ENCODE results near the gene G6PC1.
"Not testable (repeated sequence)": the region's sequence is repeated elsewhere in the genome, so short reads cannot be mapped to it uniquely, and the experiment has no call there.

The G6PC1 gene

DNA sequence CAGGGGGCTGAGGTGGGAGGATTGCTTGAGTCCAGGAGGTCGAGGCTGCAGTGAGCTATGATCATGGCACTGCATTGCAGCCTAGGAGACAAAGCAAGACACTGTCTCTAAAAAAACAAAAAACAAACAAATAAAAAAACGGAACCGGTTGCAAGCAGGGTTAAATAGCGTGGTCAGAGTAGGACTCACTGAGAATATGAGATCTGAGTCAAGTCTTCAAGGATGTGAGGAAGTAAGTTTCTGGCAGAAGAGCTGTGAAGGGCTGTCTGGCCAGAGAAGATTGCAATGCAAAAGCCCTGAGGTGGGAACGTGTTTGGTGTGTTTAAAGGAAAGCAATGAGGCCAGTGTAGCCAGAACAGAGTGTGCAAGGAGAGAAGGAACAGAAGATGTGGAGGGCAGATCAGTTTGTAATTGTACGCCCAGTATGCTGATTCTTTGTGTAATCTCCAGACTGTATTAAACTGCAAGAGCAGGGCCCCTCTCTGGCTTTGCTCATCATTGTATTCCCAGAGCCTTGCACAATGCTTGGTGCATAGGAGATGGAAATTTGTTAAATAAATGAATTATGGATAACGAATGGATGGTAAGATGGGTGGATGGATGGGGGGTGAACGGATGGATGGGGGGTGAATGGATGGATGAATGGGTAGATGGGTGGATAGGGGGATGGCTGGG is 6.3 kb downstream of the G6PC1 start:
- no peaks in the 10 kb centered on the region for H3K4me1 Mint-ChIP-seq (ENCODE audit: low read depth)
- H3K27ac Mint-ChIP-seq, result no peak overlapping the region
- peaks cover 25% of the 10 kb centered on the region for H3K27me3 Mint-ChIP-seq
- no peak for DNase-seq
- no peak overlapping the region for H3K4me3 Mint-ChIP-seq
- H3K36me3 Mint-ChIP-seq (ENCODE audit: low read depth), result no peaks in the 10 kb centered on the region
- H3K9me3 Mint-ChIP-seq, result no peaks in the 10 kb centered on the region

GRCh38 chr17:42908872-42909700 is 8.5 kb downstream of the G6PC1 start:
- H3K27ac Mint-ChIP-seq, result no peak overlapping the region
- peaks cover 18% of the 10 kb centered on the region for H3K27me3 Mint-ChIP-seq
- H3K4me1 Mint-ChIP-seq (ENCODE audit: low read depth), result no peaks in the 10 kb centered on the region
- no peak for DNase-seq
- no peak overlapping the region for H3K4me3 Mint-ChIP-seq
- no peaks in the 10 kb centered on the region for H3K9me3 Mint-ChIP-seq
- H3K36me3 Mint-ChIP-seq (ENCODE audit: low read depth), result no peaks in the 10 kb centered on the region

DNA sequence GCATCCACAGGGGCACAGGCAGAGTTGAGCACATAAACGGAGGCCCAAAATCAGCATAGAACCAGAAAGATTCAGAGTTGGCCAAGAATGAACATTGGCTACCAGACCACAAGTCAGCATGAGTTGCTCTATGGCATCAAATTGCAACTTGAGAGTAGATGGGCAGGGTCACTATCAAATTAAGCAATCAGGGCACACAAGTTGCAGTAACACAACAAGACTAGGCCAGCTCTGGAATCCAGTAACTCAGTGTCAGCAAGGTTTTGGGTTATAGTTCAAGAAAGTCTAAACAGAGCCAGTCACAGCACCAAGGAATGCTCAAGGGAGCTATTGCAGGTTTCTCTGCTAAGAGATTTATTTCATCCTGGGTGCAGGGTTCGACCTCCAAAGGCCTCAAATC is 12.9 kb downstream of the G6PC1 start:
- H3K4me1 Mint-ChIP-seq (ENCODE audit: low read depth), result no peaks in the 10 kb centered on the region
- DNase-seq, result no peak
- H3K4me3 Mint-ChIP-seq, result no peak overlapping the region
- peaks cover 24% of the 10 kb centered on the region for H3K27me3 Mint-ChIP-seq
- no peaks in the 10 kb centered on the region for H3K36me3 Mint-ChIP-seq (ENCODE audit: low read depth)
- no peaks in the 10 kb centered on the region for H3K9me3 Mint-ChIP-seq
- no peak overlapping the region for H3K27ac Mint-ChIP-seq

GRCh38 chr17:42913981-42914617 is 13.5 kb downstream of the G6PC1 start:
- no peak for DNase-seq
- Mint-ChIP-seq H3K36me3 (ENCODE audit: low read depth) (no peaks in the 10 kb centered on the region), H3K27me3 (peaks cover 24% of the 10 kb centered on the region), H3K27ac (no peak overlapping the region), H3K9me3 (no peaks in the 10 kb centered on the region), H3K4me1 (ENCODE audit: low read depth) (no peaks in the 10 kb centered on the region), H3K4me3 (no peak overlapping the region)

GRCh38 chr17:42915288-42915687 is 14.7 kb downstream of the G6PC1 start:
- not testable (repeated sequence) for H3K9me3 Mint-ChIP-seq; H3K4me1 Mint-ChIP-seq (ENCODE audit: low read depth); DNase-seq; H3K36me3 Mint-ChIP-seq (ENCODE audit: low read depth); H3K4me3 Mint-ChIP-seq; H3K27ac Mint-ChIP-seq
- peaks cover 19% of the 10 kb centered on the region for H3K27me3 Mint-ChIP-seq

- H3K36me3 Mint-ChIP-seq (ENCODE audit: low read depth); DNase-seq; H3K9me3 Mint-ChIP-seq; H3K4me1 Mint-ChIP-seq (ENCODE audit: low read depth); H3K4me3 Mint-ChIP-seq; H3K27ac Mint-ChIP-seq: not testable (repeated sequence)
- H3K27me3 Mint-ChIP-seq, result peaks cover 11% of the 10 kb centered on the region
Observed at GRCh38 chr17:42916388-42917235, 16.0 kb downstream of the G6PC1 start.

- no peak overlapping the region for H3K27ac Mint-ChIP-seq
- DNase-seq, result no peak
- H3K4me1 Mint-ChIP-seq (ENCODE audit: low read depth), result no peaks in the 10 kb centered on the region
- H3K4me3 Mint-ChIP-seq, result no peak overlapping the region
- H3K9me3 Mint-ChIP-seq, result no peaks in the 10 kb centered on the region
- H3K27me3 Mint-ChIP-seq, result peaks cover 6% of the 10 kb centered on the region
- no peaks in the 10 kb centered on the region for H3K36me3 Mint-ChIP-seq (ENCODE audit: low read depth)
Observed at GRCh38 chr17:42917236-42917603, 16.6 kb downstream of the G6PC1 start.

DNA sequence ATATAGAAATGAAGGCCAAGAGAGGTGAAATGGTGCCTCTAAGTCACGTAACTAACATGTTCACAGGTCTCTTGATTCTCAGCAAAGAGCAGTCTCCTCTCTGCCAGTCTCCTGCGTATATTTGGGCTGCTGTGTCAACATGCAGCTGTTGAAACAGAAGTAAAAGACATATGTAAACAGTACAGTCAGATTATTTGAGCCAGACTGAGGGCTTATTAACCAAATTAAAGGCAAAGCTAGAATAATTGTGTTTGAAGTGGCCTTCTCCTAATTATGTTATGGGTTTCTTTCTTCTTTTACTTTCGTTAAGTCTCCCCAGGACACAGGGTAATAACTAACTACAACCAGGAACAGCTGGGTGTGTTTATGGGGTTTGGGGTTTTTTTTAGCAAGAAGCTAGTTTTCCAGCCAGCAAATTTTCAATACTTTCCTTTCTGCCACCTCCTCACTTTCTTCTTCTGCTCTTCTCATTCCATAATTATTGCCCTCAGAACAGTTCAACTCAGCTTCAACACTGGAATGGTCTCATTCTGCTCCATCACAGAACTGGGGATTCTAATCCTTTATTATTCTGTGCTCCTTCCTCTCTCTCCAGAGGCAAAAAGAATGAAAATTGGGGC is 18.4 kb downstream of the G6PC1 start:
- no peak for DNase-seq
- Mint-ChIP-seq H3K9me3 (no peaks in the 10 kb centered on the region), H3K27me3 (peaks cover 6% of the 10 kb centered on the region), H3K27ac (no peak overlapping the region), H3K4me1 (ENCODE audit: low read depth) (no peaks in the 10 kb centered on the region), H3K36me3 (ENCODE audit: low read depth) (no peaks in the 10 kb centered on the region), H3K4me3 (no peak overlapping the region)

- not testable (repeated sequence) for H3K27me3 Mint-ChIP-seq; DNase-seq; H3K4me1 Mint-ChIP-seq (ENCODE audit: low read depth); H3K36me3 Mint-ChIP-seq (ENCODE audit: low read depth); H3K9me3 Mint-ChIP-seq; H3K27ac Mint-ChIP-seq; H3K4me3 Mint-ChIP-seq
Observed at GRCh38 chr17:42919522-42920077, 19.0 kb downstream of the G6PC1 start.

DNA sequence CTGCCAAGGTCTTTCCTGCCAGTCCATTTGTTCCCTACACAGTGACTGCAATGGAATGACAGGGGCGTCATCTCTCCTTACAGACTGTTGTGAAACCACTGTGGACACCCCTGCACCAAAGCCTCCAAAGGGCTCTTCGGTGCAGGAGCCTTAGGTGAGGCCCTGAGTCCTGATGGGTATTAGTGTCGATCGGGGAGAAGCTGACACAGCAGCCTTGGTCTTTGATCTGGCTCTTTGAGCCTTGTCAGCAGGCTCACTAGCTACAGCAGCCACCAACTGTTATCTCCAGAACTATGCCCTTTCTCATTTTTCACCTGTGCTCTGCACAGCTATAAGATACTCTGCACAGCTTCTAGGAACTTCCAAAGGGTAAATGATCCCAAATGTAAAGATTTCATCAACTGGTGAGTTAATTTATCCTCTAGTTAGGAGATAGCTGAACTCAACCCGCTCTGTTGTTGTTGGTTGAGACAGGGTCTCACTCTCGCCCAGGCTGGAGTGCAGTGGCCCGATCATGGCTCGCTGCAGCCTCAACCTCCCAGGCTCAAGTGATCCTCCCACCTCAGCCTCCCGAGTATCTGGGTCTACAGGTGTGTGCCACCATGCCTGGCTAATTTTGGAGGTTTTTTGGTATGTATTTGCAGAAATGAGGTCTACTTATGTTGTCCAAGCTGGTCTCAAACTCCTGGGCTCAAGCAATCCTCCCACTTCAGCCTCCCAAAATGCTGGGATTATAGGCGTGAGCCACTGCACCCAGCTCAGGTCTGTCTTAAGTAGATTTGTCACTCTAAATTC is 19.7 kb downstream of the G6PC1 start:
- no peak overlapping the region for H3K27ac Mint-ChIP-seq
- H3K4me3 Mint-ChIP-seq, result no peak overlapping the region
- no peaks in the 10 kb centered on the region for H3K9me3 Mint-ChIP-seq
- no peak for DNase-seq
- peaks cover 8% of the 10 kb centered on the region for H3K27me3 Mint-ChIP-seq
- H3K36me3 Mint-ChIP-seq (ENCODE audit: low read depth), result no peaks in the 10 kb centered on the region
- H3K4me1 Mint-ChIP-seq (ENCODE audit: low read depth), result no peaks in the 10 kb centered on the region

GRCh38 chr17:42920922-42921321 is 20.3 kb downstream of the G6PC1 start:
- no peak overlapping the region for H3K4me3 Mint-ChIP-seq
- H3K4me1 Mint-ChIP-seq (ENCODE audit: low read depth), result no peaks in the 10 kb centered on the region
- no peaks in the 10 kb centered on the region for H3K36me3 Mint-ChIP-seq (ENCODE audit: low read depth)
- peaks cover 8% of the 10 kb centered on the region for H3K27me3 Mint-ChIP-seq
- H3K9me3 Mint-ChIP-seq, result no peaks in the 10 kb centered on the region
- no peak for DNase-seq
- no peak overlapping the region for H3K27ac Mint-ChIP-seq

DNA sequence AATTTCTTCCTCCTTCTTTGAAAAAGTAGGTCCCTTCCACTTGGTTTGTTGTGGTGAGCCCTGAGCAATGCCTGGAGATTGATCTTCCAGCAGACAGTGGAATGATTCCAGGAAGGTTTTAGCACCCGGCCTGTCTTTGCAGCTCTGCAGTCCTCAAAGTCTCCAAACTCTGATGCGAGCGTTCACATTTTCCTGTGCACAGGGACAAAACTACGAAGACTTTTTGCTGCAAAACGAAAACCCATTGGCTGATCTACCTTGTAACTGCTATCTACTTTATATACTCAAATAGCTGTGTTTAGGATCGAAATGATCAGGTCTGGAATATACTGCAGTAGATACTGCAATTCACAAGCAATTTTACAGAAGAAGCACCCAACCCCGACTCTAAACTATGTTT is 21.7 kb downstream of the G6PC1 start:
- no peaks in the 10 kb centered on the region for H3K9me3 Mint-ChIP-seq
- H3K27me3 Mint-ChIP-seq, result peaks cover 6% of the 10 kb centered on the region
- H3K4me1 Mint-ChIP-seq (ENCODE audit: low read depth), result no peaks in the 10 kb centered on the region
- no peak for DNase-seq
- no peaks in the 10 kb centered on the region for H3K36me3 Mint-ChIP-seq (ENCODE audit: low read depth)
- no peak overlapping the region for H3K4me3 Mint-ChIP-seq
- no peak overlapping the region for H3K27ac Mint-ChIP-seq

DNA sequence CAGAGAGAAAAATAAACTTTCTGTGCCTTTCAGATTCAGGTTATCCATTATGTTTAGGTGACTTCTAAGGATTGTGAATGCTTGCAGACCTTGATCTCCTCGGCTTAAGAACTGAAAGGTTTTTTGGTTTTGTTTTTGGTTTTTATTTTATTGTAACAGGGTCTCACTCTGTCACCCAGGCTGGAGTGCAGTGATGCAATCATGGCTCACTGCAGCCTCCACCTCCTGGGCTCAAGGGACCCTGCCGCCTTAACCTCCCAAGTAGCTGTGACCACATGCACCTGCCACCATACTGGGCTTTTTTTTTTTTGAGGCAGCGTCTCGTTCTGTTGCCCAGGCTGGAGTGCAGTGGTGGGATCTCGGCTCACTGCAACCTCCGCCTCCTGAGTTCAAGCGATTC is 22.9 kb downstream of the G6PC1 start:
- not testable (repeated sequence) for H3K27ac Mint-ChIP-seq; DNase-seq; H3K9me3 Mint-ChIP-seq; H3K36me3 Mint-ChIP-seq (ENCODE audit: low read depth); H3K4me1 Mint-ChIP-seq (ENCODE audit: low read depth); H3K4me3 Mint-ChIP-seq; H3K27me3 Mint-ChIP-seq

Measured in activated T-cell treated with anti-CD3 and anti-CD28 coated beads, Interleukin-2, amount 50 U/mL, for 24 hours (primary cell).